K562 (cell line): ENCODE results near the gene LRRK1.

ENCODE experiments used
- KDM1A ChIP-seq, 2 experiments: fragments of 450-650 bp; IDR thresholded peaks; 2 replicates each; pipeline ENCODE4 v1.6.1; 2016; ENCODE audit warnings: mild to moderate bottlenecking in 2 of 2
- ZNF592 ChIP-seq: fragments of 450-650 bp; IDR thresholded peaks from 2 replicates; pipeline ENCODE4 v1.6.1; 2017; ENCODE audit warnings: antibody characterized with exemption, mild to moderate bottlenecking

GRCh38 chr15:101001796-101002195 lies 82.6 kb downstream of the LRRK1 start:
- no peak for TF ChIP-seq KDM1A (IDR thresholded peaks at IDR 0.05)
- no peak for TF ChIP-seq ZNF592
